GM19240 (cell line): ENCODE results near the gene SFMBT1.
A peak's percentile ranks its signal among the peaks of the same experiment; 100 is the strongest.

Experiments used
- DNase-seq: peaks from one replicate; pipeline ENCODE4 v3.0.0; 2011; ENCODE audit warnings: low spot score; ENCODE audit not compliant: insufficient read length

SFMBT1 gene

DNA sequence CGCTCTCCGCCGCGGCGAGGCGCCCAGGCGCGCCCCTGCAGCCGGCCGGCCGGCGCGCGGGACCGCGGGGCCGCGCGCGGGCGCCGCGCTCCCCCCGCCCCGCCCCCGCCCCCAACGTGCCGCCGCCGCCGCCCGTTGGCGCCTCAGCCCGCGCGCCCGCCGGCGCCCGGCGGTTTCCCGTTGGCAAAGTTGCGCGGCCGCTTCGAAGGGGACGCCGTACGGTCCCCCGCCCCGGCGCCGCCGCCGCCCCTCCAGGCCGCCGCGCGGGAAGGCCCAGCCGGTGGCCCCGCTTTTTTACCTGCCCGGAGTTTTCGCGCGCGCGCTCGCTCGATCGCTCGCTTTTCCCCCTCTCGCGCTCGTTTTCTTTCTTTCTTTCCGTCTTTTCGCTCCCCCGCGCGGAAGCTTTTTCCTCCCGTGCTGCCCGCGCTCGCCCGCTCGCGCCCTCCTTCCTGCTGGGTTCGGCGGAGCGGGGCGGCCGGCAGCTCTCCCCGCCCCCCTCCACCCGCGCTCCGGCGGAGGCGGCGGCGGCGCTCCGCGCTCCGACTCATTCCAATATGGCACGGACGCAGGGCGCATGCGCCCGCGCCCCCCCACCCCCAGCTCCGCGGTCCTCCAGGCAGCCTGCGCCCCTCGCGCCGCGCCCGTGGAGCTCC is at the start of gene SFMBT1:
Gene SFMBT1, minus strand, starts transcription at position 556 of the 653 bp plus-strand sequence. CDS start 76,945 bp downstream, outside the sequence.
- DNase-seq: peak; percentile 77

- DNase-seq: no peak
Observed at GRCh38 chr3:53092942-53093341, 47.1 kb upstream of the SFMBT1 start.

DNA sequence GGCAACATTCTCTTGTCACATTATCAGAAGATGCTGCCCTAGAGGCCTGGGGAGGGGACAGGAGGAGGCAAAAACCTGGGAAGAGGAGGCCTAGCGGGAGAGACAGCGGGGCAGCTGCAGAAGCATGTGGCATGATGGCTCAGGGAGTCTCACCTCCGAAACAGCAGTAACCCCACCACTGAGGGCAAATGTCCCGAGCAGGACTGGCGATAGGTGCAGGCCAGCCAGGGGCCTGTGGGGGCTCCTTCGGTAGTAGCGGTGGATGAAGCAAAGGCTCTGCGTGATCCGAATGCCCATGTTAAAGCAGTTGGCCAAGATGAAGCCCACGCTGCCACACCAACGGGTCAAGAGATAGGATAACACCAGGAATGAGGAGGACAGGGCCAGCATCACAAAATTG is 46.3 kb upstream of the SFMBT1 start:
- DNase-seq: no peak

DNA sequence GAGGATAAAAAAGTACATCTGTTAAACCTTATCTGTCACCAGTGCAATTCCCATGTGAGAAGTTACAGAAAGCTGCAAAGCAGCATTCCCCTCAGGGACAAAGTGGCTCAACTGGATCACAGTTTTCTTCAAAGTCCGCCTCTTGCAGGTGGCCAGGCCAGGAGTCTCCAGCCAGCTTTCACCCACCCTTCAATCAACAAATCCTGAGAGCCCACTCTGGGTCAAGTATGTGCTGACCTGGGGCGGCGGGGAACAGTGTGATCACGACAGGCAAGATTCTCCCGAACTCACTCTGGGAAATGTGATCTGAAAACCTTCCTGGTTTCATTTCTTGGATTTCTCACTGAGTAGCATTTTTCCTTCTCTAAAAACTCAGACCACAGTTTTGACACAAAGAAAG is 45.1 kb upstream of the SFMBT1 start:
- DNase-seq: no peak

GRCh38 chr3:53089511-53089910 is 43.6 kb upstream of the SFMBT1 start:
- DNase-seq: no peak

DNA sequence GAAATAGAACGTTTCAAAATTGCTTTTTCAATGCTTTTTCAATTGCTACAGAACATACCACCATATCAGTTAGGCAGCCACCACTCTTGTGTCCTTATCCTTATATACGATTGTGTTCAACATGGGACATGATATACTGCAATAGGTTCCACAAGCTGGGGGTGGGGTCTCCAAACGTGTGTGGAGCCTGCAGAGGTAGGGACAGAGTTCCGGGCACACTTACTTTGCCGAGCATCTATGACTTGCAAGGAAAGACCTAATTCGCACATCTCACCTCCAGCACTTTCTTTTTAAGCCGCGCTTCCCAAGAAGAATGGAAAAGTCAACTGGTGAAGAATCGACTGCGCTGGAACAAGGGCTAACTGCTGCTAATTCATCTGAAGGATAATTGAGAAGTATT is 39.6 kb upstream of the SFMBT1 start:
- DNase-seq: no peak

DNA sequence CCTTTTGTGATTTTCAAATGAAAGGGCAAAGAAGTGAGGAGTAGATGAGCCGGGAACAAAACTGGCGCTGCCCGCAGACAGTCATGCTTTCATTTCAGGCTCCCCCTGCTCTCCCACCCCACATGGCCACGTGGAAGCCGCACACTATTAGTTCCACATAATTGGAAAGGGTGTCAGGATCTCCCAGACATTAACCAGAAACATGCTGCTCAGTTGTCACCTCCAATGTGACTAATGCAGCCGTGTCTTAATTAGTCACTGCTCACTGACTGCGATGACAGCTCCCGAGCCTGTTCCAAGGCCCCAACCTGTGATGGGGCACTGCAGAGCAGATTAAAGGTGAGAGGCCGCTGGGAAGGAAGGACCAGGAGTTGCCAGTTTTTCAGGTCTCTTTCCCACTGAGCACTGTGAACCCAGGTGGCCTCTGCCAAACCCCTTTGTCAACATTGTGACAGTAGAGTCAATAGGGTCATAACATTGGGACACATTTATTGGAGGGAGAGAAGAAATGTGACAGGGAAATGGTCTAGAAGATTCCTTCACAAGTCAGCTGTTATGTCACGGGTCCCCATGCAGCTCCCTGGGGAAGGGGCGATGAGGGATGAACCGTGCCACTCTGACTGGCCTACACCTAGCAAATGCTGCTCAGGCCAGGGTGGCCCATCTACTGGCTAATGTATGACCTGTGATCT is 38.6 kb upstream of the SFMBT1 start:
- no peak for DNase-seq

DNA sequence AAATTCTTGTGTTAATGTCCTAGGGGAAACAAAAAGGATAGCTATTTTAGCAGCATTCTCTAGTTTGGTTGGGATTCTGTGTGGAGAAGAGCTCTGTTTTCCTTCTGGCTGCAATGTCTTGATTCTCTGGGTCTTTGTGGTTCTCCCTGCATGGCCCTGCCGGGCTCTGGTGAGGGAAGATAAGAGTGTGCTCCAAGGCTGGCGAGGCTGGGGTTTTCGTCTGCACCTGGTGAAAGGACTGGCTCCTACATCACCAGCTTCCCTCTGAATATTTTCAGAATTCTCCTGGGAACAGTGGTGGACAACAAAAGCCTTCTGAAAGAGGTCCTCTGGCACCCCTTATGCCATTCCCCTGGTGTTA is 38.1 kb upstream of the SFMBT1 start:
- no peak for DNase-seq

DNA sequence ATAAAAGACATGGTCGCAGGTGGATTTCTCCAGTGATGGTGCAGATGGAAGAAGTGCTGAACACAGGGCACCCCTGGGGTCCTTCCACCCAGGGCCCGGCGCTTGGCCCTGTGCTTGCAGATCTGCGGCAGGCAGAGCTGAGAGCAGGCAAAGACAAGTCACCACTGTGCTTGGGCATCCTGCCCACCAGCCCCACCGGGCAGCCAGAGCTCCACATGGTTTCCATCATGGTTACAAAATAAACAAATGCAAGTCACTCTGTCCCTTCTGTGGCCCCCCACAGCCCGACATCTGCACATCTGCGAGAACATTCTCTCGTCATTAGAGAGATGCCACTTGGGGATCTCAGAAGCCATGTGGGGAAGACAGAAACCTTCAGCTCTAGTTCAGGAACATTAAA is 37.6 kb upstream of the SFMBT1 start:
- DNase-seq: no peak

- DNase-seq: no peak
Observed at GRCh38 chr3:53082736-53083135, 36.9 kb upstream of the SFMBT1 start.

DNA sequence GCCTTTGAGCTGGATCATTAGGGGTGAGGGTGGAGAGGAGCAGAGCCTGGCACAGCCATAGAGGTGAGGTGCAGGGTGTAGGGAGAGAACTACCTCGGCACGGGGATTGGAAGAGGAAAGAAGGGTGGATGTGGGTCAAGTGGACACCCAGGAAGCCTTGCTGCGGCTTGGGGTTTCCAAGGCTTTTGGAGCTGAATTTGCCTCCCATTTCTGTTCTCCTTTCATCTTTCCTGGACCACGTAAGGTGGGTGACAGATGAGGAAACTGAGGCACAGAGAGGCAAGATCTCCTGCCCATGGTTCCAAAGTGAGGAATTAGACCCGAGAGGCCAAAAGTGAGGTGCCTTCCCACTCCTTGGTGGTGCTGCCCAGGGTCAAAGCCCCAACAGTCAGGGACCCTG is 35.4 kb upstream of the SFMBT1 start:
- DNase-seq: no peak

- DNase-seq: no peak
Observed at GRCh38 chr3:53080612-53081205, 34.8 kb upstream of the SFMBT1 start.

DNA sequence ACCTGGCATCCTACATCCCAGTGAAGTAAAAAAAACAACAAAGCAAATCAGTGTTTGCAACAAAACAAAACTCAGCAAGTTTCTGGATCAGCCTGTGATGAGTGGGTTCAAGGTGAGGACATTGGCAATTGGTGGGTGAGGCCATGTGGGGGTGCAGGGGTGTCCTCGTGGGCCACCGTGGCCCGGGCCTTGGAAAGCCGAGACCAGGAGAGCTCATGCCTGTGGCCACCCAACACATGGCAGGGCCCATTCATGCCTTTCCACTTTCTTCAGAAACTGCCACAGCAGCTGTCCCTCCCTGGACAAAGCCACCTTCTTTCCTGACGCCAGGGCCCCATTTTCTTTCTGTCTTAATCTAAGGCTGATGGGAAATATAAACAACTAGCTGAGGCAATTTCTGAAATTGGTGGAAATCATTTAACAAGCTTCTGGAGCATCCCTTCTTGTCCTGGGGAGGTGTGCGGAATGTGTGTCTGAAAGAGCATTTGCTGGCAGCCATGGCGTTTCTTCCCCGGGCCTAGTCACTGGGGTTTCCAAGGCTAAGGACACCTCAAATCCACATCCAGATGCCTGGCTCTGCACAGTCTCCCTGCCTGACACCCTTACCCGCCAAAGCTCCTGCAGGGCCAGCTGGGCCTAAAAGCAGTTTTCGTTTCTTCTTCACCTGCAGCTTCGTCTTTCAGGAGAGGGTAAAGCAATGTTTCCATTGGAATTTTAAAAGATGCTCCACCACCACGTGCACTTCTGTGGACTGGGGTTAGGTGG is 34.1 kb upstream of the SFMBT1 start:
- DNase-seq: no peak

GRCh38 chr3:53079147-53079546 is 33.3 kb upstream of the SFMBT1 start:
- DNase-seq: no peak

- no peak for DNase-seq
Observed at GRCh38 chr3:53078656-53079055, 32.8 kb upstream of the SFMBT1 start.

- no peak for DNase-seq
Observed at GRCh38 chr3:53077476-53078220, 31.8 kb upstream of the SFMBT1 start.

GRCh38 chr3:53075743-53076140 is 29.9 kb upstream of the SFMBT1 start:
- DNase-seq: no peak

- no peak for DNase-seq
Observed at GRCh38 chr3:53074761-53075742, 29.2 kb upstream of the SFMBT1 start.

DNA sequence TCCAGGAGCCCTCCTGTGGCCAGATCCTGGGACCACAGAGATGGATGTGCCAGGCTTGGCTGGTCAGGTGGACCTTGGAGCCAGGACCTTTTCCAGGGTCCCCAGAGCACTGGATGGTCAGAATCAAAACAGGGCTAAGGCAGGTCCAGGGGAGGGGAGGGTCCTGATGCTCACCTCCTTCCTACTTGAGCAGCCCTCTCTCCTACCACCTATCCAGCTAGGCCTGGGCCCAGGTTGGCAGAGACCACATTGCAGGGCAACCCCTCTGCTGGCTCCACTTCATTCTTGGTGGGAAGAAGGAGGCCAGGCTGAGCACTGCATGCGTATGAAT is 28.5 kb upstream of the SFMBT1 start:
- no peak for DNase-seq
